ENCODE data around the gene MANF. TPM values are rescaled to one million over a fixed set of nuclear protein-coding genes. Genes with fewer than 3 reads are reported as not detected.

MANF gene
- total RNA-seq, 1 experiment from 2014 or later = 106 TPM

GRCh38 chr3:51395493-51396213, 10.6 kb downstream of the MANF start:
- H3K4me3 ChIP-seq (ENCODE audit: low read depth, low read length, poor library complexity, severe bottlenecking) = no peak overlapping the region
- H3K27ac ChIP-seq (ENCODE audit: low read depth, low read length, poor library complexity, severe bottlenecking) = no peak overlapping the region
- POLR2A ChIA-PET (ENCODE audit: low non-redundant PET) = no interaction called here
- no peak for DNase-seq (ENCODE audit: low spot score)
- peaks cover 11% of the 10 kb centered on the region for H3K4me1 ChIP-seq (ENCODE audit: insufficient read depth, low read length, poor library complexity, severe bottlenecking)
- CTCF ChIA-PET = no interaction called here
- H3K27me3 ChIP-seq (replicated peaks; ENCODE audit: insufficient read depth, low read depth, low read length, poor library complexity) = no peaks in the 10 kb centered on the region
- no TSS peak for BruUV-seq (replicated peaks)
- no peak for TF ChIP-seq CTCF (conservative IDR thresholded peaks at IDR 0.05; ENCODE audit: low read depth, low read length)
- no peak for TF ChIP-seq EZH2 (IDR thresholded peaks at IDR 0.05; ENCODE audit: borderline replicate concordance, low read depth, low read length, poor library complexity, severe bottlenecking)
- H3K9me3 ChIP-seq (ENCODE audit: low read depth, low read length, poor library complexity, severe bottlenecking) = no peaks in the 10 kb centered on the region
- H3K36me3 ChIP-seq (ENCODE audit: insufficient read depth, low read length, poor library complexity, severe bottlenecking) = peaks cover 36% of the 10 kb centered on the region
- intact Hi-C loops (cut with micrococcal nuclease; ENCODE audit: unreplicated experiment) = no loop called here

- no peaks in the 10 kb centered on the region for H3K9me3 ChIP-seq (ENCODE audit: low read depth, low read length, poor library complexity, severe bottlenecking)
- CTCF ChIA-PET = no interaction called here
- no peaks in the 10 kb centered on the region for H3K27me3 ChIP-seq (replicated peaks; ENCODE audit: insufficient read depth, low read depth, low read length, poor library complexity)
- peaks cover 36% of the 10 kb centered on the region for H3K36me3 ChIP-seq (ENCODE audit: insufficient read depth, low read length, poor library complexity, severe bottlenecking)
- DNase-seq (ENCODE audit: low spot score) = no peak
- intact Hi-C loops (cut with micrococcal nuclease; ENCODE audit: unreplicated experiment) = no loop called here
- POLR2A ChIA-PET (ENCODE audit: low non-redundant PET) = no interaction called here
- no peak overlapping the region for H3K4me3 ChIP-seq (ENCODE audit: low read depth, low read length, poor library complexity, severe bottlenecking)
- no peak for TF ChIP-seq CTCF (conservative IDR thresholded peaks at IDR 0.05; ENCODE audit: low read depth, low read length)
- no peak for TF ChIP-seq EZH2 (IDR thresholded peaks at IDR 0.05; ENCODE audit: borderline replicate concordance, low read depth, low read length, poor library complexity, severe bottlenecking)
- H3K27ac ChIP-seq (ENCODE audit: low read depth, low read length, poor library complexity, severe bottlenecking) = no peak overlapping the region
- H3K4me1 ChIP-seq (ENCODE audit: insufficient read depth, low read length, poor library complexity, severe bottlenecking) = peaks cover 11% of the 10 kb centered on the region
- no TSS peak for BruUV-seq (replicated peaks)
Measured at GRCh38 chr3:51396401-51396800, 11.3 kb downstream of the MANF start.

- no TSS peak for BruUV-seq (replicated peaks)
- POLR2A ChIA-PET (ENCODE audit: low non-redundant PET) = no interaction called here
- intact Hi-C loops (cut with micrococcal nuclease; ENCODE audit: unreplicated experiment) = no loop called here
Measured at GRCh38 chr3:51397392-51397791, 12.3 kb downstream of the MANF start.

More at GRCh38 chr3:51397392-51397791, 12.3 kb downstream of the MANF start:
- Histone ChIP-seq H3K4me3 (ENCODE audit: low read depth, low read length, poor library complexity, severe bottlenecking) (no peak overlapping the region), H3K27ac (ENCODE audit: low read depth, low read length, poor library complexity, severe bottlenecking) (no peak overlapping the region), H3K27me3 (replicated peaks; ENCODE audit: insufficient read depth, low read depth, low read length, poor library complexity) (no peaks in the 10 kb centered on the region), H3K36me3 (ENCODE audit: insufficient read depth, low read length, poor library complexity, severe bottlenecking) (peaks cover 33% of the 10 kb centered on the region), H3K4me1 (ENCODE audit: insufficient read depth, low read length, poor library complexity, severe bottlenecking) (peaks cover 9% of the 10 kb centered on the region), H3K9me3 (ENCODE audit: low read depth, low read length, poor library complexity, severe bottlenecking) (no peaks in the 10 kb centered on the region)
- DNase-seq (ENCODE audit: low spot score) = no peak
- CTCF ChIA-PET = no interaction called here
- TF ChIP-seq EZH2 (IDR thresholded peaks at IDR 0.05; ENCODE audit: borderline replicate concordance, low read depth, low read length, poor library complexity, severe bottlenecking) (no peak), CTCF (conservative IDR thresholded peaks at IDR 0.05; ENCODE audit: low read depth, low read length) (no peak)

Measured in A673 (cell line).